K562 (cell line): ENCODE measurements around the gene LEPR. TPM values are rescaled to one million over a fixed set of nuclear protein-coding genes. Genes with fewer than 3 reads are reported as not detected.

ENCODE experiments used
- CC2D1A ChIP-seq: fragments of 450-650 bp; IDR thresholded peaks from 2 replicates; pipeline ENCODE4 v1.6.1; 2017; ENCODE audit warnings: mild to moderate bottlenecking
- NR1H2 ChIP-seq: sonication (generic); formaldehyde crosslinking; IDR thresholded peaks from 2 replicates; pipeline ENCODE4 v1.4.0; 2020; ENCODE audit warnings: mild to moderate bottlenecking, missing genetic modification reagents
- ZFX ChIP-seq: sonication (generic); formaldehyde crosslinking; IDR thresholded peaks from 2 replicates; pipeline ENCODE4 v1.8.0; 2022; ENCODE audit warnings: mild to moderate bottlenecking, missing genetic modification reagents, moderate library complexity
- polyA plus RNA-seq, 8 experiments: library from polyadenylated mRNA; depleted of rRNA in 4 of 8; stranded (reverse) in 5 of 8; unstranded in 3 of 8; fragments of >200 nt; fragmentation: Nextera tagmentation in 2 of 8; fragmentation: Illumina TruSeq in 1 of 8; extraction: Ambion mirVana in 2 of 8; extraction: Trizol in 1 of 8; gene quantifications; 2 replicates each; pipeline versions ENCODE4 v1.2.1 to v1.2.3, GENCODE V29; 2011 to 2014; ENCODE audit warnings: inconsistent platforms in 1 of 8, missing spikeins in 1 of 8
- total RNA-seq, 7 experiments: library from RNA; depleted of rRNA in 6 of 7; stranded (reverse); fragments of >200 nt in 6 of 7; fragmentation: Illumina TruSeq in 2 of 7; extraction: Trizol in 2 of 7; gene quantifications; 2 replicates each; pipeline versions ENCODE4 v1.2.1 to v1.2.3, GENCODE V29; 2011 to 2021; ENCODE audit warnings: low replicate concordance in 1 of 7
- TF ChIP-seq, protein P1 (sequence below): fragments of 150-350 bp; conservative IDR thresholded peaks from 2 replicates; pipeline ENCODE4 v1.6.1; 2014; ENCODE audit warnings: low read length
- TF ChIP-seq, protein P2 (sequence below): fragments of 450-650 bp; IDR thresholded peaks from 2 replicates; pipeline ENCODE4 v1.7.1; 2018; ENCODE audit warnings: mild to moderate bottlenecking, low read depth; ENCODE audit not compliant: partially characterized antibody
- TF ChIP-seq, protein P3 (sequence below): IDR thresholded peaks from 2 replicates; pipeline ENCODE4 v1.6.1; 2011; ENCODE audit warnings: borderline replicate concordance, low read depth, mild to moderate bottlenecking, moderate library complexity, low read length; ENCODE audit not compliant: insufficient read depth, poor library complexity, severe bottlenecking
- TF ChIP-seq, protein P4 (sequence below): sonication (generic); formaldehyde crosslinking; IDR thresholded peaks from 2 replicates; pipeline ENCODE4 v1.8.1; 2023; ENCODE audit warnings: missing genetic modification reagents, mild to moderate bottlenecking, borderline replicate concordance
- TF ChIP-seq, protein P5 (sequence below): fragments of 450-650 bp; formaldehyde crosslinking; IDR thresholded peaks from 2 replicates; pipeline ENCODE4 v1.4.0; 2022; ENCODE audit warnings: missing genetic modification characterization

Gene LEPR
- total and polyA plus RNA-seq, 9 of the 15 experiments (the other 6 are each of a cell fraction or from before 2014, with no cell fraction given): 12.2 to 111 (median 43.1) TPM

DNA sequence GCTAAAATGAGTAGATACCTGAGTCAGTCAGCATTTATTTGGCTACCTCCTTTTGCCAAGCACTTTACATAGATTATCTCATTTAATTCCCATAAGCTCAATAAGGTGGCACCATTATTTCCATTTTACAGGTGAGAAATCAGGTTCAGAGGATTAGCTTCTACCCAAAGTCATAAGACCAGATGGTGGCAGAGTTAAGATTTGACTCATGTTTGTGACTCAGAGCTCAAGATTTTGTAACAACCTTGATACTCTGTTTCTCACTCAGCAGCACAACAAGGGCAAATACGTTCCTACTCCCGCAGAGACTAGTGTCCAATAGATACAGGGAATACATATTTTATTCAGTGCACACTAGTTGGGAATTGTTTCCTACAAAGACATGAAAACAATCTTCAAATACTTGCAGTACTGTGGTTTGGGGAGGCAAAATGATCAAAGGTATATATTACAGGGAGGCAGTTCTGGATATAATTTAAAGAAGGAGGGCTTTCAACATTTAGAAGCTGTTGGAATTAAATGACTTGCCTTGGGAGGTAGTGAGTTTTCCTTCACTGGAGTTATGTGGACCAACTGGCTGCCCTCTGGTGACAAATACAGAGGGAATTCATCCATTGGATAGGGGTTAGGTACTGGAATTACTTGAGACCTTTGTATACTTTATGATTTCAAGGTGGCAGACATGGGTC, 3.6 kb downstream of the LEPR start (continued):
- TF ChIP-seq, protein P1, sequence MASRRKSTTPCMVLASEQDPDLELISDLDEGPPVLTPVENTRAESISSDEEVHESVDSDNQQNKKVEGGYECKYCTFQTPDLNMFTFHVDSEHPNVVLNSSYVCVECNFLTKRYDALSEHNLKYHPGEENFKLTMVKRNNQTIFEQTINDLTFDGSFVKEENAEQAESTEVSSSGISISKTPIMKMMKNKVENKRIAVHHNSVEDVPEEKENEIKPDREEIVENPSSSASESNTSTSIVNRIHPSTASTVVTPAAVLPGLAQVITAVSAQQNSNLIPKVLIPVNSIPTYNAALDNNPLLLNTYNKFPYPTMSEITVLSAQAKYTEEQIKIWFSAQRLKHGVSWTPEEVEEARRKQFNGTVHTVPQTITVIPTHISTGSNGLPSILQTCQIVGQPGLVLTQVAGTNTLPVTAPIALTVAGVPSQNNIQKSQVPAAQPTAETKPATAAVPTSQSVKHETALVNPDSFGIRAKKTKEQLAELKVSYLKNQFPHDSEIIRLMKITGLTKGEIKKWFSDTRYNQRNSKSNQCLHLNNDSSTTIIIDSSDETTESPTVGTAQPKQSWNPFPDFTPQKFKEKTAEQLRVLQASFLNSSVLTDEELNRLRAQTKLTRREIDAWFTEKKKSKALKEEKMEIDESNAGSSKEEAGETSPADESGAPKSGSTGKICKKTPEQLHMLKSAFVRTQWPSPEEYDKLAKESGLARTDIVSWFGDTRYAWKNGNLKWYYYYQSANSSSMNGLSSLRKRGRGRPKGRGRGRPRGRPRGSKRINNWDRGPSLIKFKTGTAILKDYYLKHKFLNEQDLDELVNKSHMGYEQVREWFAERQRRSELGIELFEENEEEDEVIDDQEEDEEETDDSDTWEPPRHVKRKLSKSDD: no peak
- TF ChIP-seq, protein P2, sequence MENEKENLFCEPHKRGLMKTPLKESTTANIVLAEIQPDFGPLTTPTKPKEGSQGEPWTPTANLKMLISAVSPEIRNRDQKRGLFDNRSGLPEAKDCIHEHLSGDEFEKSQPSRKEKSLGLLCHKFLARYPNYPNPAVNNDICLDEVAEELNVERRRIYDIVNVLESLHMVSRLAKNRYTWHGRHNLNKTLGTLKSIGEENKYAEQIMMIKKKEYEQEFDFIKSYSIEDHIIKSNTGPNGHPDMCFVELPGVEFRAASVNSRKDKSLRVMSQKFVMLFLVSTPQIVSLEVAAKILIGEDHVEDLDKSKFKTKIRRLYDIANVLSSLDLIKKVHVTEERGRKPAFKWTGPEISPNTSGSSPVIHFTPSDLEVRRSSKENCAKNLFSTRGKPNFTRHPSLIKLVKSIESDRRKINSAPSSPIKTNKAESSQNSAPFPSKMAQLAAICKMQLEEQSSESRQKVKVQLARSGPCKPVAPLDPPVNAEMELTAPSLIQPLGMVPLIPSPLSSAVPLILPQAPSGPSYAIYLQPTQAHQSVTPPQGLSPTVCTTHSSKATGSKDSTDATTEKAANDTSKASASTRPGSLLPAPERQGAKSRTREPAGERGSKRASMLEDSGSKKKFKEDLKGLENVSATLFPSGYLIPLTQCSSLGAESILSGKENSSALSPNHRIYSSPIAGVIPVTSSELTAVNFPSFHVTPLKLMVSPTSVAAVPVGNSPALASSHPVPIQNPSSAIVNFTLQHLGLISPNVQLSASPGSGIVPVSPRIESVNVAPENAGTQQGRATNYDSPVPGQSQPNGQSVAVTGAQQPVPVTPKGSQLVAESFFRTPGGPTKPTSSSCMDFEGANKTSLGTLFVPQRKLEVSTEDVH: no peak
- no peak for TF ChIP-seq NR1H2 (CRISPR knock-in tag)
- TF ChIP-seq ZFX: no peak
- TF ChIP-seq, protein P3, sequence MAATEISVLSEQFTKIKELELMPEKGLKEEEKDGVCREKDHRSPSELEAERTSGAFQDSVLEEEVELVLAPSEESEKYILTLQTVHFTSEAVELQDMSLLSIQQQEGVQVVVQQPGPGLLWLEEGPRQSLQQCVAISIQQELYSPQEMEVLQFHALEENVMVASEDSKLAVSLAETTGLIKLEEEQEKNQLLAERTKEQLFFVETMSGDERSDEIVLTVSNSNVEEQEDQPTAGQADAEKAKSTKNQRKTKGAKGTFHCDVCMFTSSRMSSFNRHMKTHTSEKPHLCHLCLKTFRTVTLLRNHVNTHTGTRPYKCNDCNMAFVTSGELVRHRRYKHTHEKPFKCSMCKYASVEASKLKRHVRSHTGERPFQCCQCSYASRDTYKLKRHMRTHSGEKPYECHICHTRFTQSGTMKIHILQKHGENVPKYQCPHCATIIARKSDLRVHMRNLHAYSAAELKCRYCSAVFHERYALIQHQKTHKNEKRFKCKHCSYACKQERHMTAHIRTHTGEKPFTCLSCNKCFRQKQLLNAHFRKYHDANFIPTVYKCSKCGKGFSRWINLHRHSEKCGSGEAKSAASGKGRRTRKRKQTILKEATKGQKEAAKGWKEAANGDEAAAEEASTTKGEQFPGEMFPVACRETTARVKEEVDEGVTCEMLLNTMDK: no peak
- TF ChIP-seq, protein P4, sequence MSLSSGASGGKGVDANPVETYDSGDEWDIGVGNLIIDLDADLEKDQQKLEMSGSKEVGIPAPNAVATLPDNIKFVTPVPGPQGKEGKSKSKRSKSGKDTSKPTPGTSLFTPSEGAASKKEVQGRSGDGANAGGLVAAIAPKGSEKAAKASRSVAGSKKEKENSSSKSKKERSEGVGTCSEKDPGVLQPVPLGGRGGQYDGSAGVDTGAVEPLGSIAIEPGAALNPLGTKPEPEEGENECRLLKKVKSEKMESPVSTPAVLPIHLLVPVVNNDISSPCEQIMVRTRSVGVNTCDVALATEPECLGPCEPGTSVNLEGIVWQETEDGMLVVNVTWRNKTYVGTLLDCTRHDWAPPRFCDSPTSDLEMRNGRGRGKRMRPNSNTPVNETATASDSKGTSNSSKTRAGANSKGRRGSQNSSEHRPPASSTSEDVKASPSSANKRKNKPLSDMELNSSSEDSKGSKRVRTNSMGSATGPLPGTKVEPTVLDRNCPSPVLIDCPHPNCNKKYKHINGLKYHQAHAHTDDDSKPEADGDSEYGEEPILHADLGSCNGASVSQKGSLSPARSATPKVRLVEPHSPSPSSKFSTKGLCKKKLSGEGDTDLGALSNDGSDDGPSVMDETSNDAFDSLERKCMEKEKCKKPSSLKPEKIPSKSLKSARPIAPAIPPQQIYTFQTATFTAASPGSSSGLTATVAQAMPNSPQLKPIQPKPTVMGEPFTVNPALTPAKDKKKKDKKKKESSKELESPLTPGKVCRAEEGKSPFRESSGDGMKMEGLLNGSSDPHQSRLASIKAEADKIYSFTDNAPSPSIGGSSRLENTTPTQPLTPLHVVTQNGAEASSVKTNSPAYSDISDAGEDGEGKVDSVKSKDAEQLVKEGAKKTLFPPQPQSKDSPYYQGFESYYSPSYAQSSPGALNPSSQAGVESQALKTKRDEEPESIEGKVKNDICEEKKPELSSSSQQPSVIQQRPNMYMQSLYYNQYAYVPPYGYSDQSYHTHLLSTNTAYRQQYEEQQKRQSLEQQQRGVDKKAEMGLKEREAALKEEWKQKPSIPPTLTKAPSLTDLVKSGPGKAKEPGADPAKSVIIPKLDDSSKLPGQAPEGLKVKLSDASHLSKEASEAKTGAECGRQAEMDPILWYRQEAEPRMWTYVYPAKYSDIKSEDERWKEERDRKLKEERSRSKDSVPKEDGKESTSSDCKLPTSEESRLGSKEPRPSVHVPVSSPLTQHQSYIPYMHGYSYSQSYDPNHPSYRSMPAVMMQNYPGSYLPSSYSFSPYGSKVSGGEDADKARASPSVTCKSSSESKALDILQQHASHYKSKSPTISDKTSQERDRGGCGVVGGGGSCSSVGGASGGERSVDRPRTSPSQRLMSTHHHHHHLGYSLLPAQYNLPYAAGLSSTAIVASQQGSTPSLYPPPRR (CRISPR knock-in tag): no peak
- TF ChIP-seq, protein P5, sequence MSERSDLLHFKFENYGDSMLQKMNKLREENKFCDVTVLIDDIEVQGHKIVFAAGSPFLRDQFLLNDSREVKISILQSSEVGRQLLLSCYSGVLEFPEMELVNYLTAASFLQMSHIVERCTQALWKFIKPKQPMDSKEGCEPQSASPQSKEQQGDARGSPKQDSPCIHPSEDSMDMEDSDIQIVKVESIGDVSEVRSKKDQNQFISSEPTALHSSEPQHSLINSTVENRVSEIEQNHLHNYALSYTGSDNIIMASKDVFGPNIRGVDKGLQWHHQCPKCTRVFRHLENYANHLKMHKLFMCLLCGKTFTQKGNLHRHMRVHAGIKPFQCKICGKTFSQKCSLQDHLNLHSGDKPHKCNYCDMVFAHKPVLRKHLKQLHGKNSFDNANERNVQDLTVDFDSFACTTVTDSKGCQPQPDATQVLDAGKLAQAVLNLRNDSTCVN (CRISPR knock-in tag): no peak
- TF ChIP-seq CC2D1A: no peak
